ENCODE measurements around the gene TM9SF1.
A peak's percentile ranks its signal among the peaks of the same experiment; 100 is the strongest.

The TM9SF1 gene

DNA sequence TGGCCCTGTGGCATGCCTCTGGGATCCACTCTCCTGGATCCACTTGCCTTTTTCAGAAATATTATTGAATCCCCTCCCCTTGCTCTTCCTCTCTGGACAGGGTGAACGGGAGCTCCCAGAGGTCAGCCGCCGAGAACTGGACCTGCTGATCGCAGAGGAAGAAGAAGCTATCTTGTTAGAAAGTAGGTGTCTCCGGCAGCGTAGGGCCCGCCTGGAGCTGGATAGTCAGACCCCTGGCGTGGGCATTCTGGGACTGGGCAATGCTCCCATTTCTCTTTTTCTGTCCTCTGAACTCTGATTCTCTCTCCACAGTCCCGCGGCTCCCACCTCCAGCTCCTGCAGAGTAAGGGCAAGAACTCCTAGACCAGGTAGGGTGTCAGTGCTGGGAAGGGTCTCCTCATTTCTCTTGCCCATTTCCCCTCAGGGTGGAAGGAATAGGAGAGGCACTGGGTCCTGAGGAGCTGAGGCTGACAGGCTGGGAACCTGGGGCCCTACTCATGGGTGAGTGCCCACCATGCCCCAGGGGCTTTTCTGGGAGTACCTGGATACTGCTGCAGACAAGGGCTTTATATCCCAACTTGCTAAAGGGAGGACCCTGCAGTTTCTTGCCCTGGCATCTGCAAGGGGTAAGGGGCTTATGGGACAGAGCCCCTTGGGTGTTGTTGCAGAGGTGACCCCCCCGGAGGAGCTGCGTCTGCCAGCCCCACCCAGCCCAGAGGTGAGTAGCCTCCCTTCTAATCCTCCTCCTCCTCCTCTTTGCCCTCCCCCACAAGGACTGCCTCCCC lies 18.0 kb downstream of the TM9SF1 start:
- DNase-seq: no peak

DNA sequence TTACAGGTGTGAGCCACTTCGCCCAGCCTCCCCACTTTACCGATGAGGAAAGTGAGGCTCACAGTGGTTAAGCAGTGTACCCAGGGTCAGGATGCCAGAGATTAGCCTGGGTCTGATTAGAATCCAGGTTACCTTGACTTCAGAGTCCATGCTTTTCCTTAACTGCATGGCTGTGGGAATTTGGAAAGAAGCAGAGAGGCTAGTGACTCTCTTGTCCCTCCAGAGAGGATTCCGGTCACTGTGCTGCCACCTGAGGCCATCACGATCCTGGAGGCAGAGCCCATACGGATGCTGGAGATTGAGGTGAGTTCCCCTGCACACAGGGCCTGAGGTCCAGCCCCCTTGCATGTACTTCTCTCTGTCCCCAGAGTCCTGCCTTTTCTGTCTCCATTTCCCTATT lies 18.6 kb downstream of the TM9SF1 start:
- no peak for DNase-seq

GRCh38 chr14:24172871-24173281 lies 22.4 kb downstream of the TM9SF1 start:
- DNase-seq: no peak

DNA sequence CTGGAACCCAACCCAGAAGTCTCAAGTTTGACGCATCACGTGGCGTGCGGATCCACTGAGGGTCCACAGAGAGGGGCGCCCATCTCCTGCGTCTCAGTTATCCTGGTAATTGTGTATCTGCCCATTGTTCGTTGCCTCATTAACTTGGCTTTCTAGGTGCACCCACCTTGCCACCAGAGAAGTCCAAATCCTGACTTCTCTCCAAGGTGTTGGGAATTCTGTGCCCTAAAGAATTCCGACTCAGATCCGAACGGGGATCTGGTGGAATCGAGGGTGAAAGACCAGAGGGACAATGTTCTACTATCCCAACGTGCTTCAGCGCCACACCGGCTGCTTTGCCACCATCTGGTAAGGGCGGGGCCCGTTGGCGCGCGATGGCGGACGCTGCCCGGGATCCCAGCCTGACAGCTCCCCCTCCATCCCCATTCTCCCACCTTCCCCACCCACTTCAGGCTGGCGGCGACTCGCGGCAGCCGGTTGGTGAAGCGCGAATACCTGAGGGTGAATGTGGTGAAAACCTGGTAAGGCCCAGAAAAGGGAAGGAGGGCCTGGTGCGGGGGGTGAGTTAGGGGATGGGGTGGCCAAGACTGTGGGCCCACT lies 22.9 kb downstream of the TM9SF1 start:
- peak; percentile 28 for DNase-seq

- peak; percentile 99 for DNase-seq
Observed at GRCh38 chr14:24171422-24172260, 23.6 kb downstream of the TM9SF1 start, which contains the start of gene REC8. Gene REC8, plus strand, starts transcription at chr14:24172080. Its CDS starts 473 bp downstream, at chr14:24172553.

- no peak for DNase-seq
Observed at GRCh38 chr14:24167469-24168114, 27.6 kb downstream of the TM9SF1 start.

DNA sequence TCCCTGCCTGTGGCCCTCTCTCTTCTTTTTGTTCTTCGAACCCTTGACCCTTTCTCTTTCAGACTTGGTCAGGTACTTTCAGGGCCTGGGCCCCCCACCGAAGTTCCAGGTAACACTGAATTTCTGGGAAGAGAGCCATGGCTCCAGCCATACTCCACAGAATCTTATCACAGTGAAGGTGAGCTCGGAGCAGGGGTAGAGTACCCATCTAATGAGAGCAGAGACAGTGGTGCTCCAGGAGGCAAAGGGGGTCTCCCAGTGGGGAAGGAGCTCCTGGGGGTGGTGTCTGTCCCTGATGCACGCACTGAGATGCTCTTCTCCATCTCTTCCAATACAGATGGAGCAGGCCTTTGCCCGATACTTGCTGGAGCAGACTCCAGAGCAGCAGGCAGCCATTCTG lies 29.5 kb downstream of the TM9SF1 start:
- DNase-seq: no peak

- no peak for DNase-seq
Observed at GRCh38 chr14:24164518-24164991, 30.7 kb downstream of the TM9SF1 start.

DNA sequence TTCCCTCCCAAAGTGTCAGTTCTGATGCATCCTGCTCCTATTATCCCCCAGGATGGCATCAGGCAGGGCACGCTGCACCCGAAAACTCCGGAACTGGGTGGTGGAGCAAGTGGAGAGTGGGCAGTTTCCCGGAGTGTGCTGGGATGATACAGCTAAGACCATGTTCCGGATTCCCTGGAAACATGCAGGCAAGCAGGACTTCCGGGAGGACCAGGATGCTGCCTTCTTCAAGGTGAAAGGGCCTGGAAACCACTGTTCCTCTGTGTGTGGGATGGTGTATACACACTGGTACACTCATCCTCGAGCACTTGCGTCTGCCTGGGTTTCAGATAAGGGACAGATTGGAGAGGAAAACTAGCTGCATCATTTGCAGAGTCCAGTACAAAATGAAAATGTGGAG lies 33.1 kb downstream of the TM9SF1 start:
- DNase-seq: no peak

DNA sequence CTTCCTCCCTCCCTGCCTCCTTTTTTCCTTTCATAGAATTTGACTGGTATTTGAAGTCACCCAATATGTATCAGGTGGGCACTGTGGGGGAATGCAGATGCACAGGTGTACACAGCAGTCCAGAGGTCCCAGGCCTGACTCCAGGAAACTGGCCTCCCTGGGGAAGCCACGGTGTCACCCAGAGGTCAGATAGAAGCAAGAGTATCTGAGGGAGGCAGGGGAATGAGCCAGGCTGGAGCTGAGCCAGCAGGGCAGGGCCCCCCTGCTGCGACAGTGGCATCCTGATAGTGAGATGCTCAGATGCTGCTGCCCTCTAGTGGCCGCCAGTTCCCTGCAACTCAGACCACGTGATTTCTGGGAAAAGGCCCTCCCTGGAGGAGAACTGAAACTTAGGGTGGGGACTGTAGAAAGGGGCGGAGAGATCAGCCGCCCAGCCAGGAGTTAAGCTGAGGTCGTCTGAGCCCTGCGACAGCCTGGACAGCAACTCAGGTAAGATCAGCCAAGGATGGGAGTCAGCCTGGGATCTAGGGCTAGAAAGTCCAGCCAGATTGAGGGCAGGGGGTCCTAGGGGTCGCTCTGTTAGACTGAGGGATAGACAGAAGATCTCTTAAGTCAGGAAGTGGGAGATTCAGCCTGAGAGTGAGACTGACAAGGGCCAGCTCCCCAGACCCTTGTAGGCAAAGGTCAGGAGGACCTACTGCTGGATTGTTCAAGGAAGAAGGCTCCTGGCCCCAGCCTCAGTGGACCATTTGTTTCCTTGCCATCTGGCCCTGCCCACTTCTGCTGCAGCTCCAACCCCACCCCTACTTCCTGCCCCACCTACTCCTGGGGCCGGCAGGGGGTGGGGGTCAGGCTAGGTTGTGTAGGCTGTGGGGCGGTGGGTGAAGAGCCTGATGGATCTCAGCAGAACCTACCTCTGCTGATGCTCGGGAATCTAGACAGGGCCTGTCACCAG lies 34.1 kb downstream of the TM9SF1 start, which contains the start of gene IRF9:
Gene IRF9, plus strand, starts transcription at position 416 of the 955 bp plus-strand sequence. CDS start 880 bp downstream, outside the sequence.
- DNase-seq: peak; percentile 96

GRCh38 chr14:24160499-24160849 lies 34.8 kb downstream of the TM9SF1 start:
- no peak for DNase-seq

DNA sequence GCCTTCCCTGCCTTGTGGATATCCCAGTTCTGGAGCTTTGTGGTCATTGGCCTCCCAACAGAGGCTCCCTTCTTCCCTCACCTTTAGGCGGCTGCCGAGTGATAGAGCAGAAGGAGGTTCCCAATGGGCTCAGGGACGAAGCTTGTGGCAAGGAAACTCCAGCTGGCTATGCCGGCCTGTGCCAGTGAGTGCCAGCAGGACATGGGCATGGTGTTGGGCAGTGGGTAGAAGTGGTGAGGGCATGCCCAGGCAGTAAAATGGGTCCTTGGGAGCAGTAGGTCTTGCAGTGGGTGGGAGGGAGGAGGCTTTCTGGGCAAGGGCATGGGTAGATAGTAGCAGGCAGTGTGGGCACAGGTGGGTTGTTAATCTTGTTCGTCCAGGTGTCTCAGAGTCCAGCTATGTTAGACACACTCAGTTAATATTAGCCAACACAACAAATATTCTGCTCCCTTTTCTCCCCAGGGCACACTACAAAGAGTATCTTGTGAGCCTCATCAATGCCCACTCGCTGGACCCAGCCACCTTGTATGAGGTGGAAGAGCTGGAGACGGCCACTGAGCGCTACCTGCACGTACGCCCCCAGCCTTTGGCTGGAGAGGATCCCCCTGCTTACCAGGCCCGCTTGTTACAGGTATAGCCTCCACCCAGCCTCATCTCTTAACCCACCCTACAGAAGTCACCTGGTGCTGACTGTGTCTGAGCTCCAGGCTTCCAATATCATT lies 35.3 kb downstream of the TM9SF1 start:
- DNase-seq: no peak

- no peak for DNase-seq
Observed at GRCh38 chr14:24157331-24157730, 37.9 kb downstream of the TM9SF1 start.

- DNase-seq: no peak
Observed at GRCh38 chr14:24156840-24157239, 38.4 kb downstream of the TM9SF1 start.

GRCh38 chr14:24155100-24155499 lies 40.1 kb downstream of the TM9SF1 start:
- no peak for DNase-seq

GRCh38 chr14:24151404-24152080 lies 43.7 kb downstream of the TM9SF1 start:
- DNase-seq: no peak

DNA sequence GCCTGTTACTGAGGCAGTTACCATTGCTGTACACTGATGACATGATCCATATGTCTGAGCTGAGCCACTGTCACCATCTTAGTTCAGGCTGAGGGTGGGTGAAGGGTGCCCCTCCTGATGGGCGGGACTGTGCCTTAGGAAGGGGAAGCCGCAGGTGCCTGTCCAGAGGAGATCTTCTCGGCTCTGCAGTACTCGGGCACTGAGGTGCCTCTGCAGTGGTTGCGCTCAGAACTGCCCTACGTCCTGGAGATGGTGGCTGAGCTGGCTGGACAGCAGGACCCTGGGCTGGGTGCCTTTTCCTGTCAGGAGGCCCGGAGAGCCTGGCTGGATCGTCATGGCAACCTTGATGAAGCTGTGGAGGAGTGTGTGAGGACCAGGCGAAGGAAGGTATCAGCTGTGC lies 44.2 kb downstream of the TM9SF1 start:
- no peak for DNase-seq

- DNase-seq: no peak
Observed at GRCh38 chr14:24150567-24150966, 44.7 kb downstream of the TM9SF1 start.

DNA sequence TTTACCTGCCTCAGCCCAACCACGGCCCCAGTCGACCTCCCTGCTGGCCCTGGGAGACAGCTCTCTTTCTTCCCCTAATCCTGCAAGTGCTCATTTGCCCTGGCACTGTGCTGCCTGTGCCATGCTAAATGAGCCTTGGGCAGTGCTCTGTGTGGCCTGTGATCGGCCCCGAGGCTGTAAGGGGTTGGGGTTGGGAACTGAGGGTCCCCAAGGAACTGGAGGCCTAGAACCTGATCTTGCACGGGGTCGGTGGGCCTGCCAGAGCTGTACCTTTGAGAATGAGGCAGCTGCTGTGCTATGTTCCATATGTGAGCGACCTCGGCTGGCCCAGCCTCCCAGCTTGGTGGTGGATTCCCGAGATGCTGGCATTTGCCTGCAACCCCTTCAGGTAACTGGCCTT lies 45.2 kb downstream of the TM9SF1 start:
- DNase-seq: no peak

DNA sequence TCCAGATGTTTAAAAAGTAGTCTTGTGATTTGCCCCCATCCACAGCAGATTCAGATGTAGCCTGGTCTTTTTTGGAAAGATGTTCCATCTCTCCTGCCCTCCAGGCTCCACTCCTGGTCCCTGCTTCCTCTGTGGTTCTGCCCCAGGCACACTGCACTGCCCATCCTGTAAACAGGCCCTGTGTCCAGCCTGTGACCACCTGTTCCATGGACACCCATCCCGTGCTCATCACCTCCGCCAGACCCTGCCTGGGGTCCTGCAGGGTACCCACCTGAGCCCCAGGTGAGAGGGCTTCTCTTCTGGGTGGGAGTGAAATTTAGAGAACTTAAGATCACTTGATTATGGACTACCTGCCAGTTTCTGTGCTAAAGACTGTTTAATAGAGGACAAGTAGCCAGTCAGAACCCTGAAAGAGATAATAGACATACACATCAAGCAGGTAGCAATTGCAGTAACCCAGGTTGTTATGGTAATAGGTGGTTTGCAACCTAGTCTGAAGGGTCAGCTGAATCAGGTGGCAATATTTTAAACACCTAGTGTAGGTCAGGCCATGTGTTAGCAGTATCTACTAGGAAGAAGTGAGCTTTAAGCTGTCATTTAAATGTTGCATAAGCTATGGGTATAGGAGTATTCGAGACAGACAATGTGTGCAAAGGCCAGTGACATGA lies 45.8 kb downstream of the TM9SF1 start:
- DNase-seq: no peak
